HL-60 (cell line): Measurements from ENCODE around the gene IMMP2L.

Experiments
- CTCF ChIP-seq: IDR thresholded peaks from one replicate; pipeline ENCODE4 v1.5.1; 2011; ENCODE audit warnings: low read length, control low read depth, inconsistent platforms; ENCODE audit not compliant: insufficient read depth
- GABPA ChIP-seq: IDR thresholded peaks from 2 replicates; pipeline ENCODE4 v1.6.1; 2012; ENCODE audit warnings: low read depth

- no peak for TF ChIP-seq GABPA
- no peak for TF ChIP-seq CTCF
Measured at GRCh38 chr7:111096997-111097396, 465.3 kb downstream of the IMMP2L start.
